Panc1 (cell line): ENCODE data around the gene SYNPR. TPM values are rescaled to one million over a fixed set of nuclear protein-coding genes. Genes with fewer than 3 reads are reported as not detected.

Experiments
- ATAC-seq: fragments of 200-7000 bp; cut with Tn5 transposase; 2 replicates; pipeline ENCODE4 v1.9.1; 2020; ENCODE audit warnings: mild to moderate bottlenecking, moderate library complexity
- BruUV-seq: library from RNA; stranded (reverse); fragments of 400-500 nt; replicated peaks from 2 replicates; lab custom pipeline; 2021; lab: Mats Ljungman, UMichigan
- CTCF ChIA-PET: fragments of 300-600 bp; sonication (Branson Sonifier 250); formaldehyde crosslinking; loops from one replicate; lab custom pipeline; 2022; ENCODE audit warnings: antibody characterized with exemption; lab: Charles Lee
- POLR2A ChIA-PET: fragments of 300-600 bp; sonication (Branson Sonifier 250); formaldehyde crosslinking; loops from one replicate; lab custom pipeline; 2022; ENCODE audit warnings: antibody characterized with exemption; lab: Charles Lee
- DNase-seq: peaks from one replicate; pipeline ENCODE4 v3.0.0-alpha.2; 2010; ENCODE audit warnings: low read depth, low spot score
- H3K27ac ChIP-seq: 2 replicates; pipeline ENCODE4 v1.5.1; 2011; ENCODE audit warnings: mild to moderate bottlenecking, low read length, inconsistent platforms
- H3K27me3 ChIP-seq: fragments of 200-500 bp; sonication (Bioruptor generic); 2 replicates; pipeline ENCODE4 v1.6.0; 2014; ENCODE audit warnings: low read length, inconsistent platforms; ENCODE audit not compliant: control insufficient read depth, insufficient read depth
- H3K36me3 ChIP-seq: fragments of 200-500 bp; sonication (Bioruptor generic); 2 replicates; pipeline ENCODE4 v1.5.1; 2014; ENCODE audit warnings: inconsistent platforms, mild to moderate bottlenecking, low read length, moderate library complexity; ENCODE audit not compliant: control insufficient read depth, insufficient read depth
- H3K4me1 ChIP-seq: 2 replicates; pipeline ENCODE4 v1.5.1; 2011; ENCODE audit warnings: inconsistent platforms, mild to moderate bottlenecking, low read length, moderate library complexity; ENCODE audit not compliant: control insufficient read depth, insufficient read depth
- H3K4me3 ChIP-seq, 2 experiments: 2 replicates each; pipeline ENCODE4 v1.5.1; 2011 to 2012; ENCODE audit warnings: low read depth in 2 of 2, low read length in 2 of 2, mild to moderate bottlenecking in 2 of 2, inconsistent platforms in 1 of 2, moderate library complexity in 1 of 2
- H3K9me3 ChIP-seq: fragments of 200-500 bp; sonication (Bioruptor generic); 2 replicates; pipeline ENCODE4 v1.5.1; 2014; ENCODE audit warnings: low read depth, mild to moderate bottlenecking, inconsistent platforms, low read length, moderate library complexity; ENCODE audit not compliant: control insufficient read depth, insufficient read depth
- CTCF ChIP-seq: fragments of 450-650 bp; IDR thresholded peaks from 2 replicates; pipeline ENCODE4 v1.5.1; 2017; ENCODE audit warnings: mild to moderate bottlenecking
- POLR2AphosphoS5 ChIP-seq: IDR thresholded peaks from 2 replicates; pipeline ENCODE4 v1.6.1; 2012; ENCODE audit warnings: mild to moderate bottlenecking, low read depth, low read length, moderate library complexity
- SIN3A ChIP-seq: IDR thresholded peaks from 2 replicates; pipeline ENCODE4 v1.6.1; 2012; ENCODE audit warnings: low read depth, mild to moderate bottlenecking, low read length, moderate library complexity, borderline replicate concordance; ENCODE audit not compliant: insufficient read depth
- TCF7L2 ChIP-seq: IDR thresholded peaks from 2 replicates; pipeline ENCODE4 v1.6.1; 2011; ENCODE audit warnings: mild to moderate bottlenecking, low read depth, low read length, inconsistent platforms
- in situ Hi-C: cut with HindIII; loops from 2 replicates; pipeline ENCODE4 v1.10.0; 2016; ENCODE audit warnings: low sequenced_read_pairs, low pct_unique_long_range_greater_than_20kb
- intact Hi-C: fragments of 100-400 bp; cut with micrococcal nuclease; formaldehyde crosslinking; loops from one replicate; pipeline ENCODE4 v1.10.0; 2022; ENCODE audit not compliant: unreplicated experiment
- total RNA-seq: library from RNA; stranded (reverse); gene quantifications from one replicate; pipeline ENCODE4 v1.2.1, GENCODE V29; 2021; ENCODE audit not compliant: unreplicated experiment
- TF ChIP-seq, protein P1 (sequence below), 2 experiments: IDR thresholded peaks; 2 replicates each; pipeline ENCODE4 v1.6.1; 2011 to 2012; ENCODE audit warnings: low read depth in 2 of 2, control low read depth in 1 of 2, low read length in 1 of 2, mild to moderate bottlenecking in 1 of 2, moderate library complexity in 1 of 2; ENCODE audit not compliant: insufficient read depth in 1 of 2

Gene SYNPR
- total RNA-seq, 1 experiment from 2014 or later = not detected

DNA sequence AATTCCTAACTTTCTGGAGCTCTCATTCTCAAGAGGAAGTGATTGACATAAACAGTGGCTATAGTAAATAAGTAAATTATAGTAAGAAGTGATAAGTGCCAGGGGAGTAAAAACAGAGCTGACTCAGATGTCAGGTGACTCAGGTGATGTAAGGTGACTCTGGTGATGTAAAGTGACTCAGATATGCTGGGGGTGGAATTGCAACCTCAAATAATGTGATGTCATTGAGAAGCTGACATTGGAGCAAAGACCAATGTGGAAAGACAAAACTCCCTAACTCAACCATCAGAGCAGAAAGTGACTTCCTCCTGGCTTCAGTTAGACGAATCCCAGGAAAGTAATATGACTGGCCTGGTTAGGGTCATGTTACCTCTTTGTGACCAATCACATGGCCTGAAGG, 230.2 kb downstream of the SYNPR start:
- in situ Hi-C loops (no loop called here), intact Hi-C loops (no loop called here)
- Histone ChIP-seq H3K9me3 (no peaks in the 10 kb centered on the region), H3K4me3 (no peak overlapping the region), H3K36me3 (no peaks in the 10 kb centered on the region), H3K27ac (no peak overlapping the region), H3K4me1 (no peaks in the 10 kb centered on the region), H3K27me3 (no peaks in the 10 kb centered on the region)
- DNase-seq = no peak
- ATAC-seq = no peak
- ChIA-PET POLR2A (no interaction called here), CTCF (no interaction called here)
- no TSS peak for BruUV-seq
- TF ChIP-seq CTCF (no peak), SIN3A (no peak), TCF7L2 (no peak), POLR2AphosphoS5 (no peak)
- TF ChIP-seq, protein P1, sequence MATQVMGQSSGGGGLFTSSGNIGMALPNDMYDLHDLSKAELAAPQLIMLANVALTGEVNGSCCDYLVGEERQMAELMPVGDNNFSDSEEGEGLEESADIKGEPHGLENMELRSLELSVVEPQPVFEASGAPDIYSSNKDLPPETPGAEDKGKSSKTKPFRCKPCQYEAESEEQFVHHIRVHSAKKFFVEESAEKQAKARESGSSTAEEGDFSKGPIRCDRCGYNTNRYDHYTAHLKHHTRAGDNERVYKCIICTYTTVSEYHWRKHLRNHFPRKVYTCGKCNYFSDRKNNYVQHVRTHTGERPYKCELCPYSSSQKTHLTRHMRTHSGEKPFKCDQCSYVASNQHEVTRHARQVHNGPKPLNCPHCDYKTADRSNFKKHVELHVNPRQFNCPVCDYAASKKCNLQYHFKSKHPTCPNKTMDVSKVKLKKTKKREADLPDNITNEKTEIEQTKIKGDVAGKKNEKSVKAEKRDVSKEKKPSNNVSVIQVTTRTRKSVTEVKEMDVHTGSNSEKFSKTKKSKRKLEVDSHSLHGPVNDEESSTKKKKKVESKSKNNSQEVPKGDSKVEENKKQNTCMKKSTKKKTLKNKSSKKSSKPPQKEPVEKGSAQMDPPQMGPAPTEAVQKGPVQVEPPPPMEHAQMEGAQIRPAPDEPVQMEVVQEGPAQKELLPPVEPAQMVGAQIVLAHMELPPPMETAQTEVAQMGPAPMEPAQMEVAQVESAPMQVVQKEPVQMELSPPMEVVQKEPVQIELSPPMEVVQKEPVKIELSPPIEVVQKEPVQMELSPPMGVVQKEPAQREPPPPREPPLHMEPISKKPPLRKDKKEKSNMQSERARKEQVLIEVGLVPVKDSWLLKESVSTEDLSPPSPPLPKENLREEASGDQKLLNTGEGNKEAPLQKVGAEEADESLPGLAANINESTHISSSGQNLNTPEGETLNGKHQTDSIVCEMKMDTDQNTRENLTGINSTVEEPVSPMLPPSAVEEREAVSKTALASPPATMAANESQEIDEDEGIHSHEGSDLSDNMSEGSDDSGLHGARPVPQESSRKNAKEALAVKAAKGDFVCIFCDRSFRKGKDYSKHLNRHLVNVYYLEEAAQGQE (IDR thresholded peaks at IDR 0.05; ENCODE audit: insufficient read depth in 1 of 2, low read depth in 2 of 2, low read length in 1 of 2) = no peak

DNA sequence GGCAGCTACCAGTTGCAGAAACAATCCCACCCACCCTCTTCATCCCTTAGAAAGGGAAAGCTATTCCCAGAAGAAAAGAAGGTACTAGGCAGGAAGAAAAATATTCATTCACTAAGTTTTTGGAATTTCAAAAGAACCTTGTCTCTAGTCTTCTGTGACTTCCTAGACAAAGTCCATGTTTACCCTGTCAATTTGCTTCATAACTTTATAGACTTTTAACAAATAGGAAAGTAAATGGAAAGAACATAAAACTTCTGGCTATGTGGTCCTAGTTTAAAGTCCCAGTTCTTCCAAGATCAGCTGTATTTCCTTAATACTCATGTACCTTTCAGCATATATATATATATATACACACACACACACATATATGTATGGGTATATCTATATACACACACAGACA, 230.7 kb downstream of the SYNPR start:
- in situ Hi-C loops (no loop called here), intact Hi-C loops (no loop called here)
- no peaks in the 10 kb centered on the region for H3K9me3 ChIP-seq
- BruUV-seq = no TSS peak
- no peak overlapping the region for H3K27ac ChIP-seq
- no peak overlapping the region for H3K4me3 ChIP-seq
- H3K4me1 ChIP-seq = no peaks in the 10 kb centered on the region
- no peaks in the 10 kb centered on the region for H3K36me3 ChIP-seq
- DNase-seq = no peak
- TF ChIP-seq SIN3A (no peak), CTCF (no peak), TCF7L2 (no peak), POLR2AphosphoS5 (no peak)
- TF ChIP-seq, protein P1 (IDR thresholded peaks at IDR 0.05; ENCODE audit: insufficient read depth in 1 of 2, low read depth in 2 of 2, low read length in 1 of 2) = no peak
- no peaks in the 10 kb centered on the region for H3K27me3 ChIP-seq
- CTCF ChIA-PET = no interaction called here
- ATAC-seq = no peak
- POLR2A ChIA-PET = no interaction called here
